Measurements from ENCODE around the gene RBBP6. TPM values are rescaled to one million over a fixed set of nuclear protein-coding genes. Genes with fewer than 3 reads are reported as not detected.
A peak's percentile ranks its signal among the peaks of the same experiment; 100 is the strongest.

Gene RBBP6
- total and polyA plus RNA-seq, 5 donors: 26.0 to 41.2 (median 32.2) TPM

DNA sequence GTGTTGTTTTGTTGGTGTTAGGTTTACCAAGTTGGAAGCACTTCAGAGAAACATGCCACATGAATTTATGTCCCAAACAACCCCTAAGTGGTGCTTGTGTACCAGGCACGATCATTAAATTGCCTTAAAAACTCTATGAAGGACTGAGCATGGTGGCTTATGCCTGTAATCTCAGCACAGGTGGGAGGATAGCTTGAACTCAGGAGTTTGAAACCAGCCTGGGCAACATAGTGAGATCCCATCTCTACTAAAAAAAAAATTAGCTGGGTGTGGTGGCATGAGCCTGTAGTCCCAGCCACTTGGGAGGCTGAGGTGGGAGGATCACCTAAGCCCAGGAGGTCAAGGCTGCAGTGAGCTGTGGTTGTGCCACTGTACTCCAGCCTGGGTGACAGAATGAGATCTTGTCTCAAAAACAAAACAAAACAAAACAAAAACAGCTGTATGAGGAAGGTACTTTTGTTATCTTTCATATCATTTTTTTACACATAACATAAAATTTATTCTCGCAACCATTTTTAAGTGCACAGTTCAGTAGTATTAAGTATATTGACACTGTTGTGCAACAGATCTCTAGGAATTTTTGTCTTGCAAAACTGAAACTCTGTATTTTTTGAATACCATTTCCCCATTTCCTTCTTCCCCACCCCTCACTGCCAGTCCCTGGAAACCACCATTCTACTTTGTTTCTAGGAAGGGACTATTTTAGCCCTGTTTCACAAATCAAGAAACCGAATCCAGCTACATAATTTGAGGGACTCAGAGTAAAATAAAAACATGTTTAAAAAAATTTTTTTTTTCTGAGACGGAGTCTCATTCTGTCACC is 14.3 kb upstream of the RBBP6 start:
- DNase-seq (no peak), ATAC-seq (no peak)
- no peak overlapping the region for H3K4me3 ChIP-seq (ENCODE audit: low read length)
- intact Hi-C loops (cut with DNase I): no loop called here
- 76% methylated on average over 4 of the region's 4 CpGs for WGBS
- no peaks in the 10 kb centered on the region for H3K27me3 ChIP-seq (ENCODE audit: control insufficient read depth, insufficient read depth)
- H3K9me3 ChIP-seq (ENCODE audit: control insufficient read depth, low read length): no peaks in the 10 kb centered on the region
- no peaks in the 10 kb centered on the region for H3K4me1 ChIP-seq (ENCODE audit: control insufficient read depth, insufficient read depth, low read length)
- no peak overlapping the region for H3K27ac ChIP-seq (ENCODE audit: low read length)

DNA sequence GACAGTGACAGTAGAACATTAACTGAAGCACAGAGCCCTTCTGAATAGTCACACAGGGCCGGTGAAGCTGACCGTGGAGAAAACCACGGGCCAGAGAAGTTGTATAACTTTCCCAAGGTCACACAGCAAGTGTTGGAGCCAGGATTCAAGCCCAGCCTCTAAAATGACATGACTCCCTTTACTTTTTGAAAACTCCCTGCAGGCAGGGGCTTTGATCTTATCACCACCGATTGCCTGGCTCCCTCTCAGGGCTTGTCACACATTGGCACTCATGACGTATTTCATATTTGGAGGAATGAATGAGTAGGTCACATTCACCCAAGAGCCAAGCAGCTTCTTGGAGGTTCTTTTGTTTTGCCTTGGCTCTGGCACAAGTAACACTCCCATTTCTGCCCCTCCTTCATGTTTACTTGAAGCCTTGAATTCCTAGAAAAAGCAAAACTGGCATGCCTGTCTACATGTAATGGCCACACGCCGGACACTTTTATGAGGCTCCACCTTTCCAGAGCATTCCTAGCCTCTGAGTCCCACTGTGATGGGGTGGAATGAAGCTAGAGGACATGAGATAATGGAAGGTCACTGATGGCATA is 13.3 kb upstream of the RBBP6 start:
- DNase-seq (no peak), ATAC-seq (peak in 1 of 2 donors; percentile 31)
- no peaks in the 10 kb centered on the region for H3K27me3 ChIP-seq (ENCODE audit: control insufficient read depth, insufficient read depth)
- 62% methylated on average over 7 of the region's 7 CpGs for WGBS
- H3K27ac ChIP-seq (ENCODE audit: low read length): no peak overlapping the region
- no peaks in the 10 kb centered on the region for H3K4me1 ChIP-seq (ENCODE audit: control insufficient read depth, insufficient read depth, low read length)
- no peaks in the 10 kb centered on the region for H3K9me3 ChIP-seq (ENCODE audit: control insufficient read depth, low read length)
- intact Hi-C loops (cut with DNase I): no loop called here
- no peak overlapping the region for H3K4me3 ChIP-seq (ENCODE audit: low read length)

DNA sequence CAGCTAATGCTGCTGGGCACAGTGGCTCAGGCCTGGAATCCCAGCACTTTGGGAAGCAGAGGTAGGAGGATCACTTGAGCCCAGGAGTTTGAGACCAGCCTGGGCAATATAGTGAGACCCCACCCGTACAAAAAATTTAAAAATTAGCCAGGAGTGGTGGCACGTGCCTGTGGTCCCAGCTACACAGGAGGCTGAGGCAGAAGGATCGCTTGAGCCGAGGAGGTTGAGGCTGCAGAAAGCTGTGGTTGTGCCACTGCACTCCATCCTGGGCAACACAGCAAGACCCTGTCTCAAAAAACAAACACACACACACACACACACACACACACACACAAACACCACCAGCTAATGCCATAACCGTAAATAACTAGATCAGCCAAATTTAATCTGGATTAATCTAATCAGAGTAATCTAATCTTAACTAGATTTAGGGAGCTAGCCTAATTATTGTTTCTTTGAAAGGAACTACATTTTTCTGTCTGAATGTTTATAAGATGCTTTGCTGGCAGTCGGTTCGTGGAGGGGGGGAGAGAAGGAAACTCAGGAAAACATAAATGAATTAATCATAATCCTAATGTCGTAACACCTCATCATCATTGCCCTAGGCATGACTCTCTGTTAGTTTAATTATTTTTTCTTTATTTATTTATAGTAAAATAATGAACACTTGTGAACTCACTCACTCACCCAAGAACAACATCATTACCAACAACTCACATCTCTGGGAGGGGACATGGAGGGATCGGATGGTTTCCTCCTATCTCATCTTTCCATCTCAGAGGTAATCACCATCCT is 12.5 kb upstream of the RBBP6 start:
- intact Hi-C loops (cut with DNase I): no loop called here
- H3K9me3 ChIP-seq (ENCODE audit: control insufficient read depth, low read length): no peaks in the 10 kb centered on the region
- WGBS: 85% methylated on average over 9 of the region's 9 CpGs
- H3K27ac ChIP-seq (ENCODE audit: low read length): no peak overlapping the region
- ATAC-seq (no peak), DNase-seq (no peak)
- no peaks in the 10 kb centered on the region for H3K4me1 ChIP-seq (ENCODE audit: control insufficient read depth, insufficient read depth, low read length)
- no peak overlapping the region for H3K4me3 ChIP-seq (ENCODE audit: low read length)
- H3K27me3 ChIP-seq (ENCODE audit: control insufficient read depth, insufficient read depth): no peaks in the 10 kb centered on the region

DNA sequence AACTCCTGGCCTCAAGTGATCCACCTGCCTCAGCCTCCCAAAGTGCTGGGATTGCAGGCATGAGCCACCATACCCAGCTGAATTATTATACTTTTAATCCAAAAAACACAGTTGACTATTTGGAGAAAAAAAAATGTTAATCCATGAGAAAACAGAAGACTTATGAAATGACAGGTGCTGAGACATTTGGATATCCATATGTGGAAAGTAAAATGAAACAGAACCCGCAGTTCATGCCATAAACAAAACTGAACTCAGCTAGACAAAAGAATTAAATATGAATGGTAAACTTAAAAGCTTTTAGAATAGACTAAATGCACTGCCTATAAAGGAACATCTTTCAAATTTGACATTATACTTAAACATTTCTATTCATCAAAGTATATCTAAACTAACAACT is 8.2 kb upstream of the RBBP6 start:
- H3K27ac ChIP-seq (ENCODE audit: low read length): no peak overlapping the region
- ATAC-seq (no peak), DNase-seq (no peak)
- H3K9me3 ChIP-seq (ENCODE audit: control insufficient read depth, low read length): no peaks in the 10 kb centered on the region
- no peaks in the 10 kb centered on the region for H3K27me3 ChIP-seq (ENCODE audit: control insufficient read depth, insufficient read depth)
- 82% methylated on average over 1 of the region's 1 CpG for WGBS
- H3K4me3 ChIP-seq (ENCODE audit: low read length): no peak overlapping the region
- H3K4me1 ChIP-seq (ENCODE audit: control insufficient read depth, insufficient read depth, low read length): no peaks in the 10 kb centered on the region
- intact Hi-C loops (cut with DNase I): no loop called here

DNA sequence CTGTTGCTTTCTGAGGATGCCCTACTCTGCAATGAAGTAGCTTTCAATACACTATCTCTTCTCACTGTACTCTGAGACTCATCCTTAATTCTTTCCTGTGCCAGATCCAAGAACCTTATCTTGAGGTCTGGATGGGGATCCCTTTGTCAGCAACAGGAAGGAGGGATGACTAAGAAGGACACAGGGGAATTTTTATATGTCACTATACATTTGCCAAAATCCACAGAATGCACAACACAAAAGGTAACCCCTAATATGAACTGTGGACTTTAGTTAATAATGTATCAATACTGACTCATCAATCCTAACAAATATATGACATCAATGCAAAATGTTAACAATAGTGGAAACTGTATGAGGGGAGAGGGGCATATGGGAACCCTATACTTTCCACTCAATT is 4.7 kb upstream of the RBBP6 start:
- ATAC-seq: no peak
- H3K27ac ChIP-seq (ENCODE audit: low read length): no peak overlapping the region
- no peaks in the 10 kb centered on the region for H3K4me1 ChIP-seq (ENCODE audit: control insufficient read depth, insufficient read depth, low read length)
- no peaks in the 10 kb centered on the region for H3K27me3 ChIP-seq (ENCODE audit: control insufficient read depth, insufficient read depth)
- DNase-seq: no peak
- H3K4me3 ChIP-seq (ENCODE audit: low read length): no peak overlapping the region
- intact Hi-C loops (cut with DNase I): no loop called here
- H3K9me3 ChIP-seq (ENCODE audit: control insufficient read depth, low read length): no peaks in the 10 kb centered on the region

DNA sequence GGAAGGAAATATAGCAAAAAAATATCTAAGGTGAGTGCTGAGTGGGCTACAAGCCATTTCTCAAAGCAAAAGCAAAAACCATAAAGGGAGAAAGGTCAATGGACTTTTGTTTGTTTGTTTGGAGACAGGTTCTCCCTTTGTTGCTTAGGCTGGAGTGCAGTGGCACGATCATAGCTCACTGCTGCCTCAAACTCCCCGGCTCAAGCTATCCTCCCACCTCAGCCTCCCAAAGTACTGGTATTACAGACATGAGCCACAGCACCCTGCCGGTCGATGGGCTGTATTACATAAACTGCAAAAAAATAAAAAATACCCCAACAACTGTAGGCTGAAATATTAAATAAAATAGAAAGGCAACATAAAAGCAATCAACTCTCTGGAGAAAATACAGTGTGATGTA is 3.5 kb upstream of the RBBP6 start:
- ATAC-seq (no peak), DNase-seq (no peak)
- Histone ChIP-seq H3K9me3 (ENCODE audit: control insufficient read depth, low read length) (no peaks in the 10 kb centered on the region), H3K4me3 (ENCODE audit: low read length) (no peak overlapping the region), H3K27ac (ENCODE audit: low read length) (no peak overlapping the region), H3K4me1 (ENCODE audit: control insufficient read depth, insufficient read depth, low read length) (no peaks in the 10 kb centered on the region), H3K27me3 (ENCODE audit: control insufficient read depth, insufficient read depth) (no peaks in the 10 kb centered on the region)
- intact Hi-C loops (cut with DNase I): no loop called here
- WGBS: 78% methylated on average over 4 of the region's 4 CpGs

DNA sequence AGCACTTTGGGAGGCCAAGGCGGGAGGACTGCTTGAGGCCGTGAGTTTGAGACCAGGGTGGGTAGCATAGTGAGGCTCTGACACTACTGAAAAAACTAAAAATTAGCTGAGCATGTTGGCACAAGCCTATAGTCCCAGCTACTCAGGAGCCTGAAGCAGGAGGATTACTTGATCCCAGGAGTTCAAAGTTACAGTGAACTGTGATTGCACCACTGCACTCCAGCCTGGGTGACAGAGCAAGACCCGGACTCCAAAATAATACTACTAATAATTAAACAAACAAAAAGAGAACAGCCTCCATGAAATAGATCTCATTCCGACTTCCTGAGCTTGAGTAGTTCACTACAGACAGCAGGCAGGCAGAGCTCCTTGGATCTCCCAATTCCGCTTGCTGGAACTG is 2.7 kb upstream of the RBBP6 start:
- H3K27ac ChIP-seq (ENCODE audit: low read length): no peak overlapping the region
- no peaks in the 10 kb centered on the region for H3K27me3 ChIP-seq (ENCODE audit: control insufficient read depth, insufficient read depth)
- no peak for ATAC-seq
- H3K4me1 ChIP-seq (ENCODE audit: control insufficient read depth, insufficient read depth, low read length): no peaks in the 10 kb centered on the region
- DNase-seq: no peak
- WGBS: 95% methylated on average over 5 of the region's 5 CpGs
- H3K9me3 ChIP-seq (ENCODE audit: control insufficient read depth, low read length): no peaks in the 10 kb centered on the region
- H3K4me3 ChIP-seq (ENCODE audit: low read length): no peak overlapping the region
- intact Hi-C loops (cut with DNase I): no loop called here

DNA sequence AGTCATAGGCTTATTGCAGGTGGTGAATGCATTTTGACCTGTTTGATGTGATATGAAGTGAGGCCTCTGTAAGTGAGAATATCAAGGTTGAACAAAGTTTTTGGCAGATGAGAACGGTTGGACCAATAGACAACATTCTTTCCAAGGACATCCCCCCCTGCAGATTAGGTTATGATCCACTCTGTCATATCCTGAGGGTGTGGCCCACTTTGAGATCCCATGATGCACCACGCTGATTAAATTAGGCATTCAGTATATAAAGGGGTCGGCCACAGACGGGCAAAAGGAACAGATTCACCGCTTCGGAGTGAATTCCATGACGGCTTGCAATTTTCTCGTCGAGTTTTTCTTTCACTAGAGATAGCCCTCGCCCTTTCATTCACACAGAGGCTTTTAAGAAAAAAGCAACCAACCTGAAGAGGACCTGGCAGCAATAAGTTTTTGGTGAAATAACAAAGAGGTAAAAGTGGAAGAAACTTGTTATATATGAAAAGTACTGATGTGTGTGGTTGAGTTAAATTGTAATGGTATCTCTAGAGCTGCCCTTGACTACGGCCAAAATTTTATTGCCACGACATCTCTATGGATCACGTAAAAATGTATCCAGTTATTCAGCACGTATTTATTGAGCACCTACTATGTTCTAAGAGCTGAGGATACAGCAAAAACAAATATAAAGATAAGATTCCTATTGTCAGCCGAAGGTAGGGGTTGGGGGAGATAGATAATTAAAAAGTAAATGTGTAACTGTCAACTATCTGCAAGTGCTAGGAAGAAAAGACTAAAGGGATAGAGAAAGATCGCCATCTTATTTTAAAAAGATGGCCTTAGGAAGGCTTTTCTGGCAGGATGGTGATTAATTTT is 1.7 kb upstream of the RBBP6 start:
- DNase-seq: no peak
- Histone ChIP-seq H3K27me3 (ENCODE audit: control insufficient read depth, insufficient read depth) (no peaks in the 10 kb centered on the region), H3K9me3 (ENCODE audit: control insufficient read depth, low read length) (no peaks in the 10 kb centered on the region), H3K4me3 (ENCODE audit: low read length) (no peak overlapping the region), H3K27ac (ENCODE audit: low read length) (no peak overlapping the region), H3K4me1 (ENCODE audit: control insufficient read depth, insufficient read depth, low read length) (no peaks in the 10 kb centered on the region)
- 75% methylated on average over 16 of the region's 16 CpGs for WGBS
- intact Hi-C loops (cut with DNase I): no loop called here
- no peak for ATAC-seq

DNA sequence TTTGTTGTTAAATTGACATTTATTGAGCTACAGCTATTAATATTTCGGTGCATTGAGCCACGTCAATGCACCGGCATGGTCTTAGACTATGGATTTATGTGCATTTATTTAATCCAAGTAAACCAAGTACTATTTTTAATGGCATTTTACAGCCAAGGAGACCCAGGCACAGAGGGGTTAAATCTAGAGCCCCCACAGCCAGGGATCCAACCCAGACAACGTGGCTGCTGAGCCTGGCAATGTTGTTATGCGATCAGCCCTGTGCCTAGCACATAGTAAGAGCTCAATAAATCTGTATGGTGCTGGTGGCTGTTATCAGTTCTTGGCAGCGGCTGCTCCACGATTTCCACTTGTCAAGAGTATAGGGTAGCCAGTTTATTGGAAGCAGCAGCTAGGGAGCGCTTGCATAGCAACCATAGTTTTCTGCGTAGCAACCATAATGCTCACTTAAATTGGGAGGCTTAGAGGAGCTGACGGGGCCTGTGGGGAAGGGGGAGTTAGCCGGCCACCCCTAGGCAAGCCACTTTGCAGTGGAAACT is 541 bp upstream of the RBBP6 start:
- H3K9me3 ChIP-seq (ENCODE audit: control insufficient read depth, low read length): no peaks in the 10 kb centered on the region
- WGBS: 17% methylated on average over 11 of the region's 11 CpGs
- DNase-seq (no peak), ATAC-seq (peak; percentile 50 to 68)
- no peaks in the 10 kb centered on the region for H3K4me1 ChIP-seq (ENCODE audit: control insufficient read depth, insufficient read depth, low read length)
- H3K27me3 ChIP-seq (ENCODE audit: control insufficient read depth, insufficient read depth): no peaks in the 10 kb centered on the region
- H3K27ac ChIP-seq (ENCODE audit: low read length): peak overlapping the region; percentile 83
- intact Hi-C loops (cut with DNase I): no loop called here
- H3K4me3 ChIP-seq (ENCODE audit: low read length): peak overlapping the region; percentile 73

DNA sequence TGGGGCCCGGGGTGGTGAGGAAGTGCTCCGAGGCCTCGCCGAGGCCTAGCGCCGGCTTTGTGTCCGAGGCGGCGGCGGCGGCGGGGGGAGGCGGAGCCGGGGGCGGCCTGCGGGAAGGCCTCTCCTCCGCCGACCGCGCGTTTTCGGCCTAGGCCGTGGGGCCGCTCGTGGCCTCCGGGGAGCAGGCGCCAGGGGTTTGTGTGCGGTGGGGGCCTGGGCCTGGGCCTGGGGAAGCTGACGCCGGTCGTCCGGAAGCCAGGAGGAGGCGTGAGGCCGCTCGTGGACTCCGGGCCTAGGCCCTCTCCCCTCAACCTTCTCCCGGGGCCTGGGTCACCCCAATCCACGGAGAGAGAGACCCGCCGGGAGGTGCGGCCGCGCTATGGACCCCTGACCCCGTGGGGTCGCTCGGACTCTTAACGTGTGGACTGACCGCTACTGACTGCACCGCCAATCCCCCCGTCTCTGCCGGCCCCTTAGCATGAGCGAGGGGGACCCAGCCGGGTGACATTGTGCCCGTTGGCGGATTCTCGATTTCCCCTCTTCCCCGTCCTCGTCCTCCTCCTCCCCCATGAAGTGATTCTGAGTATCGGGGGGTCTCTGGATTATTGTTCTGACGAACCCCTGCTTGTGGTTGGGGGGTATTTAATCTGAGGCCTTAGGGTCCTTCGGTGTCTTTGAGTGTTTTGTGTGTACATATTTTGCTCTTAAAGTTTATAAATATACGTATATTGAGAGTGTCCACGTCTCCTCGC is 660 bp downstream of the RBBP6 start:
- no peaks in the 10 kb centered on the region for H3K9me3 ChIP-seq (ENCODE audit: control insufficient read depth, low read length)
- H3K27ac ChIP-seq (ENCODE audit: low read length): peak overlapping the region; percentile 99
- intact Hi-C loops (cut with DNase I): loop anchor here in 1 of 4 donors (10.0 kb wide), 1 partner anchor 565 kb away; no protein-coding TSS in a partner anchor
- WGBS: under 1% methylated on average over 64 of the region's 64 CpGs
- H3K27me3 ChIP-seq (ENCODE audit: control insufficient read depth, insufficient read depth): no peaks in the 10 kb centered on the region
- H3K4me1 ChIP-seq (ENCODE audit: control insufficient read depth, insufficient read depth, low read length): no peaks in the 10 kb centered on the region
- peak; percentile 69 to 73 for ATAC-seq
- DNase-seq: peak; percentile 70 to 88 (median 86)
- H3K4me3 ChIP-seq (ENCODE audit: low read length): peak overlapping the region; percentile 89

All from right cardiac atrium (tissue), 5 donors.